ENCODE data around the gene PPP6C. TPM values are rescaled to one million over a fixed set of nuclear protein-coding genes. Genes with fewer than 3 reads are reported as not detected.
"Not testable (repeated sequence)": the region's sequence is repeated elsewhere in the genome, so short reads cannot be mapped to it uniquely, and the experiment has no call there.

PPP6C gene
- total RNA-seq: 10 to 100 TPM; 43.6 to 46.3 TPM

DNA sequence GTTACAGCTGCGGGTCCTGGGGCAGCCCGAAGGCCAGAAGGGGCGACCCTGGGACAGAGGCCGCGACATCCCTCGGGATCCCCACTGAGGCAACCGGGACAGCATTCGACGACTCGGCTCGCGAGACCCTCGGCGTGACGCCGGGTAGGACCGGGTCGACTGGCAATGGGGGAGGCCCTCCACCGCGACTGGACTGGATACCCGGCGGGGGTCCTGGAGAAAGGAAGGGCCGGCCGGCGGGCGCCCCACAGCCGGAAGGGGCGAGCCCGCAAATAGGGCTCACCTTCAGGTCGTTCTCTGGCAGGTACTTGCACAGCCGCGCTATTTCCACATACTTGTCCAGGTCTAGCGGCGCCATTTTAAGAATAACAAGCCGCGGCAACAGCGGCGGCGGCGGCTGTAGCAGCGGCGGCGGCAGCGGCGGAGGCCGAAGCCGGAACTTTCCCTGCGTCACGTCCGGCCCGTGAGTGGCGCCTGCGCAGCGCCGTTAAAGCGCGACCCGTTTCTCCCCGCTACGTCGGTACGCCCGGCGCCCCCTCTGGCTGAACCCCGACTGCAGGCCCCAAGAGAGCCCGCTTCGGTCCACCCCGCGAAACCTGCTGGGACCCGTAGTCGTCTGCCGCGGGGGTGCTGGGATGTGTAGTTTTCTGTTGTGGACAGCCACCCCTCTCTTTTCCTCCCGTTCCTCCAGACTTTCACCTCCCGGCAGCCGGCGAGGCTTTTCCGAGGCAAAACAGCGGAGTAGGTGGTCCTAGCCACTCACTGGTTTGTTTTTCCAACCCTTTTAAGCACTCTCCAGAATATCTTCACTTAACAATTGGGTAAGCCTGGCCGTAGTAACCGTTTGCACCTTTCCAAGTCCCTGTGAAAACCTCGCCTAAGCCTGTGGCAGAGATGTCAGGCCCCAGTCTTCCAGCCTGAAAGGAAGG lies at the start of gene PPP6C:
Gene PPP6C (minus strand): TSS at position 443 of the 929 bp plus-strand sequence. CDS start 85 bp downstream, at position 358.
- H3K27me3 Mint-ChIP-seq (ENCODE audit: low read depth): no peaks in the 10 kb centered on the region
- CTCF ChIA-PET: interaction anchor here (1.1 kb wide), 1 partner anchor 10 kb away, joined by 6 read pairs; no protein-coding TSS in a partner anchor
- peaks cover 4% of the 10 kb centered on the region for H3K36me3 Mint-ChIP-seq (ENCODE audit: low read depth)
- H3K27ac Mint-ChIP-seq: peak within 1 kb of the TSS; percentile 97
- intact Hi-C loops (cut with micrococcal nuclease): loop anchor here (1.0 to 10.0 kb wide), 9 partner anchors 11 to 515 kb away; partner anchors contain the start of genes GAPVD1, GOLGA1, HSPA5 and MAPKAP1
- H3K9me3 Mint-ChIP-seq: no peaks in the 10 kb centered on the region
- H3K4me1 Mint-ChIP-seq (ENCODE audit: low read depth): peaks cover 64% of the 10 kb centered on the region
- H3K4me3 Mint-ChIP-seq: peak within 1 kb of the TSS; percentile 97
- DNase-seq: peak; percentile 99

DNA sequence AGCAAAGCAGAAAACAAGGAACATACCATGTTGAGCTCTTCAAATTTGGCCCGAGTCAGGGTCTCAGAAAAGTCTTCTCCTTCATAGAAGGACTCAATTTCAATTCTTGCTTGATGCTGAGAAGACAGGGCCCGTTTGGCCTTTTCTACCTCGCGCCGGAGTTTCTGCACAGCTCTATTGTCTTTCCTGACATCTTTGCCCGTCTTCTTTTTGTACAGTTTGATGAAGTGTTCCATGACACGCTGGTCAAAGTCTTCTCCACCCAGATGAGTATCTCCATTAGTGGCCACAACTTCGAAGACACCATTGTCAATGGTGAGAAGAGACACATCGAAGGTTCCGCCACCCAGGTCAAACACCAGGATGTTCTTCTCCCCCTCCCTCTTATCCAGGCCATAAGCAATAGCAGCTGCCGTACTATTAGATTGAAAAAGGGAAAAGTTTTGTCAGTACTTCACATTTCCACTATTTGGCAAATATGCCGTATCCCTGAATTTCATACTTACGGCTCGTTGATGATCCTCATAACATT lies 49.4 kb upstream of the PPP6C start:
- Mint-ChIP-seq H3K4me3 (peak overlapping the region; percentile 95), H3K27ac (peak overlapping the region; percentile 99), H3K4me1 (ENCODE audit: low read depth) (peaks cover 57% of the 10 kb centered on the region), H3K9me3 (no peaks in the 10 kb centered on the region), H3K27me3 (ENCODE audit: low read depth) (peaks cover 2% of the 10 kb centered on the region), H3K36me3 (ENCODE audit: low read depth) (peaks cover 67% of the 10 kb centered on the region)
- no peak for DNase-seq
- CTCF ChIA-PET: no interaction called here
- intact Hi-C loops (cut with micrococcal nuclease): no loop called here

DNA sequence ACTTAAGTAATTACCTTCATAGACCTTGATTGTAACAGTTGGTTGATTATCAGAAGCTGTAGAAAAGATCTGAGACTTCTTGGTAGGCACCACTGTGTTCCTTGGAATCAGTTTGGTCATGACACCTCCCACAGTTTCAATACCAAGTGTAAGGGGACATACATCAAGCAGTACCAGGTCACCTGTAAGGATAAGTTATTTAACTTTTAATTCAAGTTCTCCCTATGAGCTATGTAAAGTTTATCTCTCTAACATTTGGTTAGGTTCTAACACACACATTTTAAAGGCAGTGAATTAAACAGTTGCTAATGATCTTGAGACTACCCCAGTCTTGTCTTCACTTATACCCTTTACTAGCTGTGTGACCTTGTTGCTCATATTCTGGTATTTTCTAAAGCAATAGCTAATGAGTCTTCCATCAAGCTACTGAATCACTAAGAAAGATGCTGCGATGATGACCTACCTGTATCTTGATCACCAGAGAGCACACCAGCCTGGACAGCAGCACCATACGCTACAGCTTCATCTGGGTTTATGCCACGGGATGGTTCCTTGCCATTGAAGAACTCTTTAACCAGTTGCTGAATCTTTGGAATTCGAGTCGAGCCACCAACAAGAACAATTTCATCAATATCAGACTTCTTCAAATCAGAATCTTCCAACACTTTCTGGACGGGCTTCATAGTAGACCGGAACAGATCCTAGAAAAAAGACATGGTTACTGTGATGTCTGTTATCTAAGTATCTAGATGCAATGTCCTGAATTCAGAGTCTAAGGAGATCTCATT lies 48.7 kb upstream of the PPP6C start:
- Mint-ChIP-seq H3K36me3 (ENCODE audit: low read depth) (peaks cover 69% of the 10 kb centered on the region), H3K4me1 (ENCODE audit: low read depth) (peaks cover 52% of the 10 kb centered on the region), H3K9me3 (no peaks in the 10 kb centered on the region), H3K4me3 (peak overlapping the region; percentile 95), H3K27ac (peak overlapping the region; percentile 99), H3K27me3 (ENCODE audit: low read depth) (peaks cover 2% of the 10 kb centered on the region)
- intact Hi-C loops (cut with micrococcal nuclease): no loop called here
- CTCF ChIA-PET: no interaction called here
- no peak for DNase-seq

DNA sequence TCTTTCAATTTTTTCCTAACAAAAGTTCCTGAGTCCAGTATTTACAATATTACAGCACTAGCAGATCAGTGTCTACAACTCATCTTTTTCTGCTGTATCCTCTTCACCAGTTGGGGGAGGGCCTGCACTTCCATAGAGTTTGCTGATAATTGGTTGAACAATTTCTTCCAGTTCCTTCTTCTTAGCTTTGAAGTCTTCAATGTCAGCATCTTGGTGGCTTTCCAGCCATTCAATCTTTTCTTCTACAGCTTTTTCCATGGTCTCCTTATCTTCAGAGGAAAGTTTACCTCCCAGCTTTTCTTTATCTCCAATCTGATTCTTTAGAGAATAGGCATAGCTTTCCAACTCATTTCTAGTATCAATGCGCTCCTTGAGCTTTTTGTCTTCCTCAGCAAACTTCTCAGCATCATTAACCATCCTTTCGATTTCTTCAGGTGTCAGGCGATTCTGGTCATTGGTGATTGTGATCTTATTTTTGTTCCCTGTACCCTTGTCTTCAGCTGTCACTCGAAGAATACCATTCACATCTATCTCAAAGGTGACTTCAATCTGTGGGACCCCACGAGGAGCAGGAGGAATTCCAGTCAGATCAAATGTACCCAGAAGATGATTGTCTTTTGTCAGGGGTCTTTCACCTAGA lies 47.0 kb upstream of the PPP6C start:
- H3K27me3 Mint-ChIP-seq (ENCODE audit: low read depth); intact Hi-C loops (cut with micrococcal nuclease); H3K9me3 Mint-ChIP-seq: not testable (repeated sequence)
- DNase-seq: peak; percentile 33
- H3K4me1 Mint-ChIP-seq (ENCODE audit: low read depth): peaks cover 44% of the 10 kb centered on the region
- peaks cover 68% of the 10 kb centered on the region for H3K36me3 Mint-ChIP-seq (ENCODE audit: low read depth)
- CTCF ChIA-PET: interaction anchor here (0.6 to 0.9 kb wide), 3 partner anchors 46 to 357 kb away, joined by 3 to 5 read pairs (median 3); no protein-coding TSS in a partner anchor
- H3K4me3 Mint-ChIP-seq: peak overlapping the region; percentile 25
- peak overlapping the region; percentile 79 for H3K27ac Mint-ChIP-seq

DNA sequence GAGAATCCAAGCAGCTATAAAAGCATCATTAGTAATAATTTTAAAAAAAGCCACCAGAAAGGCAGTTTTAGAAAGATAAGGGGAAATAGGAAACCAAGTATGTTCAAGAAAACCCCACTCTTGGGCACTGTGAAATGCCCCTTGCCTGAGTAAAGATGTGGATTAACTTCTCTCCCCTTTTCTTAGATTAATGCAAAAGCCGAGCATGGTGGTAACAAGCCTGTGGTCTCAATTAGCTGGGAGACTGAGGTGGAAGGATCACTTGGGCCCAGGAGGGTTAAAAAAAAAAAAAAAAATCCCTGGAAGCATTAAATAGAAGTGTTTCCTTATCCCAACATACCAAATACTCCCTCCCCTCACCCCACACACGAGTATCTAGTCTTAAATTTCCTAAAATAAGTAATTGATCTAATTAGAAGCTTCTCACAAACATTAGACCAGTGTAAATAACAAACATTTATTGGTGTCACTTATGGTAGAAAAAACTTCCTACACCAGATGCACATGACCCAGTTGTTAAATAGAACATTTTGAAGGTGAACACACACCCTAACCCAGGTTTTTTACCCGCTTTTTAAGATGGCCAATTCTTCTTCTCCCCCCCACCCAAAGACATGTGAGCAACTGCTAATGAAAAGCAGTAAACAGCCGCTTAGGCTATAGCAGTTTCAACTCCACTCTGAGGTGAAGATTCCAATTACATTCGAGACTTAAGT lies 46.4 kb upstream of the PPP6C start:
- CTCF ChIA-PET: interaction anchor here (0.6 to 0.9 kb wide), 3 partner anchors 47 to 136 kb away, joined by 3 to 5 read pairs (median 3); no protein-coding TSS in a partner anchor
- Mint-ChIP-seq H3K27me3 (ENCODE audit: low read depth) (no peaks in the 10 kb centered on the region), H3K4me3 (peak overlapping the region; percentile 25), H3K4me1 (ENCODE audit: low read depth) (peaks cover 44% of the 10 kb centered on the region), H3K27ac (peak overlapping the region; percentile 79), H3K9me3 (no peaks in the 10 kb centered on the region), H3K36me3 (ENCODE audit: low read depth) (peaks cover 64% of the 10 kb centered on the region)
- DNase-seq: no peak
- intact Hi-C loops (cut with micrococcal nuclease): no loop called here

DNA sequence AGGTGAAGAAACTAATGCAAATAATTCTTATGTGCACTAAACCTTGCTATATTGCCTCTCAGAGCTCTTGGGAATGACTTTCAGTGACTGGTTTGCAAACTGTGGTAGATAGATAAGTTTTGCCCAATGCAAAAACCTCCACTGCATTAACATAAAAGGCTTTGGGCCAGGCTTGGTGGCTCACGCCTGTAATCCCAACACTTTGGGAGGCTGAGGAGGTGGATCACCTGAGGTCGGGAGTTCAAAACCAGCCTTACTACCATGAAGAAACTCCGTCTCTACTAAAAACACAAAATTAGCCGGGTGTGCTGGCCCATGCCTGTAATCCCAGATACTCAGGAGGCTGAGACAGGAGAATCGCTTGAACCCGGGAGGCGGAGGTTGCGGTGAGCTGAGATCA lies 44.5 kb upstream of the PPP6C start:
- H3K27ac Mint-ChIP-seq; intact Hi-C loops (cut with micrococcal nuclease); H3K9me3 Mint-ChIP-seq; H3K27me3 Mint-ChIP-seq (ENCODE audit: low read depth); H3K4me3 Mint-ChIP-seq; DNase-seq: not testable (repeated sequence)
- Mint-ChIP-seq H3K36me3 (ENCODE audit: low read depth) (peaks cover 48% of the 10 kb centered on the region), H3K4me1 (ENCODE audit: low read depth) (peaks cover 41% of the 10 kb centered on the region)
- CTCF ChIA-PET: interaction anchor here (0.6 kb wide), 1 partner anchor 533 kb away, joined by 3 read pairs; no protein-coding TSS in a partner anchor

DNA sequence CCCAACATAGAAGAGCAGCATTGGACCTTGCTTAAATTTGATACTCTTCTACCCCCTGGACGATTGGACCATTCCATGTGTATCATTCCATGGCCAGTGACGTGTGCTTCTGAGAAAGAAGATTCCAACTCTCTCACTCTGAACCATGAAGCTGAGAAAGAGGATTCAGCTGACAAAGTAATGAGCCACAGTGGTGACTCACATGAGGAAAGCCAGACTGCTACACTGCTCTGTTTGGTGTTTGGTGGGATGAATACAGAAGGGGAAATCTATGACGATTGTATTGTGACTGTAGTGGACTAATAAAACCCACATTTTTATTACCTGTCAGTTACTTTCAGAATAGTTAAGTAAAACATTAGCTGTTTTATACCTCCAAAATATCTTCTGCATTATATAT lies 44.1 kb upstream of the PPP6C start:
- CTCF ChIA-PET: interaction anchor here (0.6 kb wide), 1 partner anchor 533 kb away, joined by 3 read pairs; no protein-coding TSS in a partner anchor
- intact Hi-C loops (cut with micrococcal nuclease): no loop called here
- Mint-ChIP-seq H3K27ac (peak overlapping the region; percentile 2), H3K9me3 (no peaks in the 10 kb centered on the region), H3K4me3 (no peak overlapping the region), H3K4me1 (ENCODE audit: low read depth) (peaks cover 37% of the 10 kb centered on the region), H3K36me3 (ENCODE audit: low read depth) (peaks cover 44% of the 10 kb centered on the region), H3K27me3 (ENCODE audit: low read depth) (no peaks in the 10 kb centered on the region)
- no peak for DNase-seq

DNA sequence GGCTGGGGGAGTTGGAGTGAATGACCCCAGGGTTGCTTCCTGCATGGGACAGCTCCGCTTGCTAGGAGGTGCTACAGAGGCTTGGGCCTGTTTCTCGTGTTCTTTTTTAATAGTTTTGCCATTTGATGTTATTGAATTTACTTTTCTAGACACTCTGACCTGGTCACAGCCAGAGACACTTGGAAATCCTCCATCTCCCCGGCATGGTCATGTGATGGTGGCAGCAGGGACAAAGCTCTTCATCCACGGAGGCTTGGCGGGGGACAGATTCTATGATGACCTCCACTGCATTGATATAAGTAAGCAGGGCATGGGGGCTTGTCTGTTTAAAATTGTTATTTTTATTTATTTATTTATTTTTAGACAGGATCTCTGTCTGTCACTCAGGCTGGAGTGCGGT lies 38.2 kb upstream of the PPP6C start:
- no peak overlapping the region for H3K4me3 Mint-ChIP-seq
- CTCF ChIA-PET: no interaction called here
- no peak for DNase-seq

DNA sequence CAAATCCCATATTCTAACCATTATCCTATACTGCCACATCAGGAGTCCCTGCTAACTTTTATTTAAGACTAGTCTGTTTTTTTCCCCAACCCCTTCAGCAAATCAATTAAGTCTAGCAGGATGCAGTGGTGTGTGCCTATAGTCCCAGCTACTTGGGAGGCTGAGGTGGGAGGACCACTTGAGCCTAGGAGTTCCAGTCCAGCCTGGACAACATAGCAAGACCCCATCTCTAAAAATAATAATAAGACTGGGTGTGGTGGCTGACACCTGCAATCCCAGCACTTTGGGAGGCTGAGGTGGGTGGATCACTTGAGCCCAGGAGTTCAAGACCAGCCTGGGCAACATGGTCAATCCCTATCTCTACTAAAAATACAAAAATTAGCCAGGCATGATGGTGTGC lies 35.3 kb upstream of the PPP6C start:
- CTCF ChIA-PET; H3K9me3 Mint-ChIP-seq; intact Hi-C loops (cut with micrococcal nuclease): not testable (repeated sequence)

More for the DNA sequence above, 38.2 kb upstream of the PPP6C start:
- H3K27me3 Mint-ChIP-seq (ENCODE audit: low read depth): no peaks in the 10 kb centered on the region
- H3K27ac Mint-ChIP-seq: no peak overlapping the region
- H3K4me1 Mint-ChIP-seq (ENCODE audit: low read depth): no peaks in the 10 kb centered on the region
- H3K36me3 Mint-ChIP-seq (ENCODE audit: low read depth): peaks cover 14% of the 10 kb centered on the region
- intact Hi-C loops (cut with micrococcal nuclease): no loop called here
- H3K9me3 Mint-ChIP-seq: no peaks in the 10 kb centered on the region

DNA sequence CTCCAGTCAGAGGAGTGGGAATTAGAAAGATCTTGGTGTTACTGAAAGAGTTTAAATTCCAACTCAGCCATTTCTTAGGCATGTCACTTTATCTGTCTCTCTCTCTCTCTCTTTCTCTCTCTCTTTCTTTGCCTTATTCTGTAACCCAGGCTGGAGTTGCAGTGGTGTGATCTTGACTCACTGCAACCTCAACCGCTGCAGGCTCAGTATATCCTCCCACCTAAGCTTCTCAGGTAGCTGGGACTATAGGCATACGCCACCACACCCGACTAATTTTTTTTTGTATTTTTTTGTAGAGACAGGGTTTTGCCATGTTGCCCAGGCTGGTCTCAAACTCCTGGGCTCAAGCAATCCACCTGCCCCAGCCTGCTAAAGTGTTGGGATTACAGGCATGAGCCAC lies 29.0 kb upstream of the PPP6C start:
- H3K9me3 Mint-ChIP-seq: no peaks in the 10 kb centered on the region
- no peak overlapping the region for H3K27ac Mint-ChIP-seq
- no peaks in the 10 kb centered on the region for H3K27me3 Mint-ChIP-seq (ENCODE audit: low read depth)
- peaks cover 25% of the 10 kb centered on the region for H3K36me3 Mint-ChIP-seq (ENCODE audit: low read depth)
- DNase-seq: no peak
- no peak overlapping the region for H3K4me3 Mint-ChIP-seq
- CTCF ChIA-PET: no interaction called here
- intact Hi-C loops (cut with micrococcal nuclease): no loop called here
- no peaks in the 10 kb centered on the region for H3K4me1 Mint-ChIP-seq (ENCODE audit: low read depth)

More for the DNA sequence above, 35.3 kb upstream of the PPP6C start:
- H3K27ac Mint-ChIP-seq; H3K27me3 Mint-ChIP-seq (ENCODE audit: low read depth); H3K4me3 Mint-ChIP-seq; H3K4me1 Mint-ChIP-seq (ENCODE audit: low read depth); DNase-seq: not testable (repeated sequence)
- peaks cover 19% of the 10 kb centered on the region for H3K36me3 Mint-ChIP-seq (ENCODE audit: low read depth)

DNA sequence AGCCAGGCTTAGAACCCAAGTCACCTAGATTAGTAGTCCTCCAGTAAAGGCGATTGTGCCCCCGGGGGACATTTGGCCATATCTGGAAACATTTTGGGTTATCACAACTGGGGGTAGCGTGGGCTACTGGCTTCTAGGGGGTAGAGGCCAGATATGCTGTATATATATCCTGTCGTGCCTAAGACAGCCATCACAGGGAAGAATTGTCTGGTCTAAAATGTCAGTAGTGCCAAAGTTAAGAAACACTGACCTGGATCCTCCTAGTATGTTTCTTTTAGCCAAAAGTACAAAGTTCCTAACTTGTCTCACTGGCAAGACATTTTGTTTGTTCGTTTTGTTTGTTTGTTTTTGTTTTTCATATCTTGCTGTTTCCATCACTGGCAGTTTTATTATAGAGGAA lies 24.6 kb upstream of the PPP6C start:
- CTCF ChIA-PET: no interaction called here
- Mint-ChIP-seq H3K9me3 (no peaks in the 10 kb centered on the region), H3K27ac (no peak overlapping the region), H3K4me1 (ENCODE audit: low read depth) (no peaks in the 10 kb centered on the region), H3K4me3 (no peak overlapping the region), H3K27me3 (ENCODE audit: low read depth) (no peaks in the 10 kb centered on the region), H3K36me3 (ENCODE audit: low read depth) (peaks cover 27% of the 10 kb centered on the region)
- DNase-seq: no peak
- intact Hi-C loops (cut with micrococcal nuclease): no loop called here
